Stimulated activated CD8-positive, alpha-beta memory T cell treated with anti-CD3 and anti-CD28 coated beads, Interleukin-12 subunit alpha, Interleukin-12 subunit beta, amount 100 ng/mL, for 1 hour (primary cell): ENCODE measurements around the gene SORT1.

Experiments
- DNase-seq: peaks from one replicate; pipeline ENCODE4 v3.0.0-alpha.2; 2020; ENCODE audit warnings: low read depth

SORT1 gene

GRCh38 chr1:109261578-109261977 lies 136.1 kb downstream of the SORT1 start:
- no peak for DNase-seq

DNA sequence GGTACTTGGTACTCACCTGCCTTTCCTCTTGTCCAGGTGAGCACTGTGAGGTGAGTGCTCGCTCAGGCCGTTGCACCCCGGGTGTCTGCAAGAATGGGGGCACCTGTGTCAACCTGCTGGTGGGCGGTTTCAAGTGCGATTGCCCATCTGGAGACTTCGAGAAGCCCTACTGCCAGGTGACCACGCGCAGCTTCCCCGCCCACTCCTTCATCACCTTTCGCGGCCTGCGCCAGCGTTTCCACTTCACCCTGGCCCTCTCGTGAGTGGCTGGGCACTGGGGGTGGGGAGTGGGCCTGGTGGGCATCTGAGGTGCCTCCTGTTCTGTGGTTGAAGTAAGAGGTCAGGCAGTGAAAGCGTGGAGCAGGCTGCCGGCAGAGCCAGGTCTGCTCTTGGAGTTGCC lies 136.7 kb downstream of the SORT1 start:
- no peak for DNase-seq

DNA sequence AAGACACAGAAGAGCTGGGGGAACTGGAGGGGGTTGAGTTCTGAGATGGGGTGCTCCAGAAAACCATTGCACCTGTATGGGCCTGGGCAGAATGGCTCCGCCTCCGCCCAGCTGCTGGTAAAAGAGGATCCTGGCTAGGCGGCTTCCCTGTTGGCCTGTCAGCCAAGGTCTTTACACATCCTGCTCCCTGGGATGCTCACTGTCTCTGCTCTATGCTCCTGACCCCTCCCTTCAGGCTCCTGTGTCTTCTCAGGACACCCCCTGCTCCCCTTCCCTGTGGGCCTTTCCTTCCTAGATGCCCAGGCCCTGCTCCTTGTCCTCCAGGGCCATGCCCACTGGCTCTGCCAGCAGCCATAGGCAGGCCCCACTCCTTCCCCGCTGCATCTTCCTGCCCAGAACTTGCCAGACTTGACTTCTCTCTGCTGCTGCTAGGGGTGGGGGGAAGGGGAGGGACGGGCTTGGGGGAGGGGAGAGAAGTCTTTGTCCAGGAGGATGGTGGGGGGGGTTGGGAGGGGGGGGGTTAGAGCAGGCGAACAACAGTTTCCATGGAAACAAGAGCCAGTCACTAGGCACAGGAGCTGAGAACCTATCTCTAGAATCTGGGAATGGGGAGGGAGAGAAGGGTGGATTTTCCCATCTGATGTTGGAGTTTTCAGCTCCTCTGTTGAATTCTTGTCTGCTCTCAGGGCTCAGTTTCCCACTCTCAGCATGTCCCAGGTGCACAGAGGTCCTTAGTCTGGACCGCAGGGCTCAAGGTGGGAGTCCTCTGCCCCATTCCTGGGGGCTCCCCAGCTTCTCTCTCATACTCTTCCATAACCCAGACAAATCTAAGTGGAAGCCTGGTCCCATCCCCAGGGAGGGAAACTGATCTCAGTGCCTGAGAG lies 137.8 kb downstream of the SORT1 start:
- DNase-seq, result no peak
